ENCODE data around the gene SYT9. TPM values are rescaled to one million over a fixed set of nuclear protein-coding genes. Genes with fewer than 3 reads are reported as not detected.

The SYT9 gene
- total and polyA plus RNA-seq, 10 of the 15 experiments (the other 5 are each of a cell fraction or from before 2014, with no cell fraction given), result 0.03 TPM; not detected in 9

DNA sequence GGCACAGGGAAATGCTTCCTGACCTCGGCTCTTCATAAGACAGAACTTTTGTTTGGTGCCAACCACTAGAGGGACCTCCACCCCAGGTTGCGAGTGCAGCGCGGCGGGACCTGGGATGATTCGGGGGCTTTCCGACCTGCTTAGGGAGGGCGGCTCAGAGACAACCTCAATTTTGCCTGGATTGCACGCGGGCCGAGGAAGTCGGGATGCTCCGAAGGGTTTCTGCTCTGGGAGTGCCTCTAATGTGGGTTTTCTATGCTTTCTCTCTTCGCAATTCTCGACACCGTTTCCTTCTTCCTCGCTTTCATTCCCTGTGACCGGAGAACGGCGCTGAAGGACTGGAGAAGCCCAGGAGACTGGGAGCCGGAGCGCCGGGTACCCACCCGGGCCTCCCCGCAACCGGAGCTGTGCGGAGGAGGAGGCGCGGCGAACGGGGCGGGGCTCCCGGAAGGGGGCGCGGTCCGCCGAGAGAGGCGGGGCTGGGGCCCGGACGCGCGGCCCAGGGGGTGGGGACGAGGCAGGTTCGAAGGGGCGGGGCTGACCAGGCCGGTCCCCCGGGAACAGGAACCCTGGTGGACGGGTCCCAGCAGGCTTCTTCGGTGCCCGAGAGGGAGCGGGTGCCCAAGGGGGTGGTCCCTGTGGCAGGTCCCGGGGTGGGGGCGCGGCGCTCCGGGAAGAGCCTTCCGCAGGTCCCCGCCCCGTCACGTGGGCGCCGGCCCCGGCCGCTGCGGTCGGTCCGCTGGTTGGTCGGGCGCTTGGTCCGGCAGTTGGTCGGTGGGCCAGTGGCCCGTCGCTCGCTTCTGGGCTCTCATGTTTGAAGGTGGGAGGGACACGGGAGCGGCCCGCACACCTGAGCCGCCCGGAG lies 261.8 kb downstream of the SYT9 start, which contains the start of gene PPFIBP2 (continued):
- TF ChIP-seq, protein P1, sequence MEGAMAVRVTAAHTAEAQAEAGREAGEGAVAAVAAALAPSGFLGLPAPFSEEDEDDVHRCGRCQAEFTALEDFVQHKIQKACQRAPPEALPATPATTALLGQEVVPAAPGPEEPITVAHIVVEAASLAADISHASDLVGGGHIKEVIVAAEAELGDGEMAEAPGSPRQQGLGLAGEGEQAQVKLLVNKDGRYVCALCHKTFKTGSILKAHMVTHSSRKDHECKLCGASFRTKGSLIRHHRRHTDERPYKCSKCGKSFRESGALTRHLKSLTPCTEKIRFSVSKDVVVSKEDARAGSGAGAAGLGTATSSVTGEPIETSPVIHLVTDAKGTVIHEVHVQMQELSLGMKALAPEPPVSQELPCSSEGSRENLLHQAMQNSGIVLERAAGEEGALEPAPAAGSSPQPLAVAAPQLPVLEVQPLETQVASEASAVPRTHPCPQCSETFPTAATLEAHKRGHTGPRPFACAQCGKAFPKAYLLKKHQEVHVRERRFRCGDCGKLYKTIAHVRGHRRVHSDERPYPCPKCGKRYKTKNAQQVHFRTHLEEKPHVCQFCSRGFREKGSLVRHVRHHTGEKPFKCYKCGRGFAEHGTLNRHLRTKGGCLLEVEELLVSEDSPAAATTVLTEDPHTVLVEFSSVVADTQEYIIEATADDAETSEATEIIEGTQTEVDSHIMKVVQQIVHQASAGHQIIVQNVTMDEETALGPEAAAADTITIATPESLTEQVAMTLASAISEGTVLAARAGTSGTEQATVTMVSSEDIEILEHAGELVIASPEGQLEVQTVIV (IDR thresholded peaks at IDR 0.05; ENCODE audit: borderline replicate concordance, partially characterized antibody), result no peak
- TF ChIP-seq MTA3 (IDR thresholded peaks at IDR 0.05; ENCODE audit: borderline replicate concordance, low read length) (no peak), ZNF207 (IDR thresholded peaks at IDR 0.05; ENCODE audit: borderline replicate concordance) (0 out of 2 replicates have a peak, but pooled peaks have one; percentile 41), SUPT20H (IDR thresholded peaks at IDR 0.05; ENCODE audit: borderline replicate concordance, control insufficient read depth, low read depth, low read length) (no peak), ZNF217 (IDR thresholded peaks at IDR 0.05) (no peak)
- TF ChIP-seq, protein P2, sequence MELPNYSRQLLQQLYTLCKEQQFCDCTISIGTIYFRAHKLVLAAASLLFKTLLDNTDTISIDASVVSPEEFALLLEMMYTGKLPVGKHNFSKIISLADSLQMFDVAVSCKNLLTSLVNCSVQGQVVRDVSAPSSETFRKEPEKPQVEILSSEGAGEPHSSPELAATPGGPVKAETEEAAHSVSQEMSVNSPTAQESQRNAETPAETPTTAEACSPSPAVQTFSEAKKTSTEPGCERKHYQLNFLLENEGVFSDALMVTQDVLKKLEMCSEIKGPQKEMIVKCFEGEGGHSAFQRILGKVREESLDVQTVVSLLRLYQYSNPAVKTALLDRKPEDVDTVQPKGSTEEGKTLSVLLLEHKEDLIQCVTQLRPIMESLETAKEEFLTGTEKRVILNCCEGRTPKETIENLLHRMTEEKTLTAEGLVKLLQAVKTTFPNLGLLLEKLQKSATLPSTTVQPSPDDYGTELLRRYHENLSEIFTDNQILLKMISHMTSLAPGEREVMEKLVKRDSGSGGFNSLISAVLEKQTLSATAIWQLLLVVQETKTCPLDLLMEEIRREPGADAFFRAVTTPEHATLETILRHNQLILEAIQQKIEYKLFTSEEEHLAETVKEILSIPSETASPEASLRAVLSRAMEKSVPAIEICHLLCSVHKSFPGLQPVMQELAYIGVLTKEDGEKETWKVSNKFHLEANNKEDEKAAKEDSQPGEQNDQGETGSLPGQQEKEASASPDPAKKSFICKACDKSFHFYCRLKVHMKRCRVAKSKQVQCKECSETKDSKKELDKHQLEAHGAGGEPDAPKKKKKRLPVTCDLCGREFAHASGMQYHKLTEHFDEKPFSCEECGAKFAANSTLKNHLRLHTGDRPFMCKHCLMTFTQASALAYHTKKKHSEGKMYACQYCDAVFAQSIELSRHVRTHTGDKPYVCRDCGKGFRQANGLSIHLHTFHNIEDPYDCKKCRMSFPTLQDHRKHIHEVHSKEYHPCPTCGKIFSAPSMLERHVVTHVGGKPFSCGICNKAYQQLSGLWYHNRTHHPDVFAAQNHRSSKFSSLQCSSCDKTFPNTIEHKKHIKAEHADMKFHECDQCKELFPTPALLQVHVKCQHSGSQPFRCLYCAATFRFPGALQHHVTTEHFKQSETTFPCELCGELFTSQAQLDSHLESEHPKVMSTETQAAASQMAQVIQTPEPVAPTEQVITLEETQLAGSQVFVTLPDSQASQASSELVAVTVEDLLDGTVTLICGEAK (IDR thresholded peaks at IDR 0.05; ENCODE audit: borderline replicate concordance), result no peak
- TF ChIP-seq, protein P3, sequence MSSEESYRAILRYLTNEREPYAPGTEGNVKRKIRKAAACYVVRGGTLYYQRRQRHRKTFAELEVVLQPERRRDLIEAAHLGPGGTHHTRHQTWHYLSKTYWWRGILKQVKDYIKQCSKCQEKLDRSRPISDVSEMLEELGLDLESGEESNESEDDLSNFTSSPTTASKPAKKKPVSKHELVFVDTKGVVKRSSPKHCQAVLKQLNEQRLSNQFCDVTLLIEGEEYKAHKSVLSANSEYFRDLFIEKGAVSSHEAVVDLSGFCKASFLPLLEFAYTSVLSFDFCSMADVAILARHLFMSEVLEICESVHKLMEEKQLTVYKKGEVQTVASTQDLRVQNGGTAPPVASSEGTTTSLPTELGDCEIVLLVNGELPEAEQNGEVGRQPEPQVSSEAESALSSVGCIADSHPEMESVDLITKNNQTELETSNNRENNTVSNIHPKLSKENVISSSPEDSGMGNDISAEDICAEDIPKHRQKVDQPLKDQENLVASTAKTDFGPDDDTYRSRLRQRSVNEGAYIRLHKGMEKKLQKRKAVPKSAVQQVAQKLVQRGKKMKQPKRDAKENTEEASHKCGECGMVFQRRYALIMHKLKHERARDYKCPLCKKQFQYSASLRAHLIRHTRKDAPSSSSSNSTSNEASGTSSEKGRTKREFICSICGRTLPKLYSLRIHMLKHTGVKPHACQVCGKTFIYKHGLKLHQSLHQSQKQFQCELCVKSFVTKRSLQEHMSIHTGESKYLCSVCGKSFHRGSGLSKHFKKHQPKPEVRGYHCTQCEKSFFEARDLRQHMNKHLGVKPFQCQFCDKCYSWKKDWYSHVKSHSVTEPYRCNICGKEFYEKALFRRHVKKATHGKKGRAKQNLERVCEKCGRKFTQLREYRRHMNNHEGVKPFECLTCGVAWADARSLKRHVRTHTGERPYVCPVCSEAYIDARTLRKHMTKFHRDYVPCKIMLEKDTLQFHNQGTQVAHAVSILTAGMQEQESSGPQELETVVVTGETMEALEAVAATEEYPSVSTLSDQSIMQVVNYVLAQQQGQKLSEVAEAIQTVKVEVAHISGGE (CRISPR knock-in tag; IDR thresholded peaks at IDR 0.05), result no peak
- TF ChIP-seq, protein P4, sequence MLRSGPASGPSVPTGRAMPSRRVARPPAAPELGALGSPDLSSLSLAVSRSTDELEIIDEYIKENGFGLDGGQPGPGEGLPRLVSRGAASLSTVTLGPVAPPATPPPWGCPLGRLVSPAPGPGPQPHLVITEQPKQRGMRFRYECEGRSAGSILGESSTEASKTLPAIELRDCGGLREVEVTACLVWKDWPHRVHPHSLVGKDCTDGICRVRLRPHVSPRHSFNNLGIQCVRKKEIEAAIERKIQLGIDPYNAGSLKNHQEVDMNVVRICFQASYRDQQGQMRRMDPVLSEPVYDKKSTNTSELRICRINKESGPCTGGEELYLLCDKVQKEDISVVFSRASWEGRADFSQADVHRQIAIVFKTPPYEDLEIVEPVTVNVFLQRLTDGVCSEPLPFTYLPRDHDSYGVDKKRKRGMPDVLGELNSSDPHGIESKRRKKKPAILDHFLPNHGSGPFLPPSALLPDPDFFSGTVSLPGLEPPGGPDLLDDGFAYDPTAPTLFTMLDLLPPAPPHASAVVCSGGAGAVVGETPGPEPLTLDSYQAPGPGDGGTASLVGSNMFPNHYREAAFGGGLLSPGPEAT (IDR thresholded peaks at IDR 0.05; ENCODE audit: low read depth), result peak; percentile 96
- TF ChIP-seq, protein P5, sequence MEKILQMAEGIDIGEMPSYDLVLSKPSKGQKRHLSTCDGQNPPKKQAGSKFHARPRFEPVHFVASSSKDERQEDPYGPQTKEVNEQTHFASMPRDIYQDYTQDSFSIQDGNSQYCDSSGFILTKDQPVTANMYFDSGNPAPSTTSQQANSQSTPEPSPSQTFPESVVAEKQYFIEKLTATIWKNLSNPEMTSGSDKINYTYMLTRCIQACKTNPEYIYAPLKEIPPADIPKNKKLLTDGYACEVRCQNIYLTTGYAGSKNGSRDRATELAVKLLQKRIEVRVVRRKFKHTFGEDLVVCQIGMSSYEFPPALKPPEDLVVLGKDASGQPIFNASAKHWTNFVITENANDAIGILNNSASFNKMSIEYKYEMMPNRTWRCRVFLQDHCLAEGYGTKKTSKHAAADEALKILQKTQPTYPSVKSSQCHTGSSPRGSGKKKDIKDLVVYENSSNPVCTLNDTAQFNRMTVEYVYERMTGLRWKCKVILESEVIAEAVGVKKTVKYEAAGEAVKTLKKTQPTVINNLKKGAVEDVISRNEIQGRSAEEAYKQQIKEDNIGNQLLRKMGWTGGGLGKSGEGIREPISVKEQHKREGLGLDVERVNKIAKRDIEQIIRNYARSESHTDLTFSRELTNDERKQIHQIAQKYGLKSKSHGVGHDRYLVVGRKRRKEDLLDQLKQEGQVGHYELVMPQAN (conservative IDR thresholded peaks at IDR 0.05), result no peak; the same call in none of the 2 replicates
- TF ChIP-seq, protein P6, sequence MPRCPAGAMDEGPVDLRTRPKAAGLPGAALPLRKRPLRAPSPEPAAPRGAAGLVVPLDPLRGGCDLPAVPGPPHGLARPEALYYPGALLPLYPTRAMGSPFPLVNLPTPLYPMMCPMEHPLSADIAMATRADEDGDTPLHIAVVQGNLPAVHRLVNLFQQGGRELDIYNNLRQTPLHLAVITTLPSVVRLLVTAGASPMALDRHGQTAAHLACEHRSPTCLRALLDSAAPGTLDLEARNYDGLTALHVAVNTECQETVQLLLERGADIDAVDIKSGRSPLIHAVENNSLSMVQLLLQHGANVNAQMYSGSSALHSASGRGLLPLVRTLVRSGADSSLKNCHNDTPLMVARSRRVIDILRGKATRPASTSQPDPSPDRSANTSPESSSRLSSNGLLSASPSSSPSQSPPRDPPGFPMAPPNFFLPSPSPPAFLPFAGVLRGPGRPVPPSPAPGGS (IDR thresholded peaks at IDR 0.05; ENCODE audit: borderline replicate concordance, insufficient read depth, low read depth, low read length, poor library complexity, severe bottlenecking), result no peak

All from GM12878 (cell line).